Spleen (tissue), 7 donors: ENCODE results near the gene GPR107.

Experiments used
- POLR2A ChIP-seq, 3 donors: fragments of 450-650 bp; IDR thresholded peaks; one replicate each; pipeline ENCODE4 v1.5.1; 2017; ENCODE audit warnings: antibody characterized with exemption in 3 of 3, mild to moderate bottlenecking in 1 of 3
- TF ChIP-seq, protein P1 (sequence below), 11 experiments: fragments of 200-600 bp in 7 of 11; fragments of 450-650 bp in 4 of 11; sonication (generic) in 4 of 11; IDR thresholded peaks in 8 of 11; conservative IDR thresholded peaks in 3 of 11; 1 replicate in 7 of 11; 2 replicates in 4 of 11; pipeline versions ENCODE4 v1.4.0 to v1.8.0; 2016 to 2021; ENCODE audit warnings: antibody characterized with exemption in 11 of 11, inconsistent platforms in 4 of 11, mild to moderate bottlenecking in 1 of 11
- donor health status: DM: no; HTN: no; CAD: no; lungs with moderate emphysema.
- donor health status: DM: no; HTN: no; CAD: no.
- donor health status: DM: no; HTN: no; CAD: no.

DNA sequence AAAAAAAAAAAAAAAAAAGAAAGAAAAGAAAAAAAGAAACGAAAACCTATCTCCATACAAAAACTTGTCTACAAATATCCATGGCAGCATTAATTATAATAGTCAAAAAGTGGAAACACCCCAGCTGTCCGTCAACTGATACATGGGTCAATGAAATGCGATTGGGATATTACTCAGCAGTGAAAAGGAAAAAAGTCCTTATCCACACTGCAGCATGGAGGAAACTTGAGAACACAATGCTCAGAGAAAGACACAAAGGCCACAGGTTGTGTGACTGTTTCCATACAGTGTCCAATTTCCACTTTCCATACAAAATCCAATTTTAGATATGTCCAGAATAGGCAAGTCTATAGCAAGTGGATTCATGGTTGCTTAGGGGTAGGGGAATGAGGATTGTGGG, 94.2 kb downstream of the GPR107 start:
- TF ChIP-seq, protein P1, sequence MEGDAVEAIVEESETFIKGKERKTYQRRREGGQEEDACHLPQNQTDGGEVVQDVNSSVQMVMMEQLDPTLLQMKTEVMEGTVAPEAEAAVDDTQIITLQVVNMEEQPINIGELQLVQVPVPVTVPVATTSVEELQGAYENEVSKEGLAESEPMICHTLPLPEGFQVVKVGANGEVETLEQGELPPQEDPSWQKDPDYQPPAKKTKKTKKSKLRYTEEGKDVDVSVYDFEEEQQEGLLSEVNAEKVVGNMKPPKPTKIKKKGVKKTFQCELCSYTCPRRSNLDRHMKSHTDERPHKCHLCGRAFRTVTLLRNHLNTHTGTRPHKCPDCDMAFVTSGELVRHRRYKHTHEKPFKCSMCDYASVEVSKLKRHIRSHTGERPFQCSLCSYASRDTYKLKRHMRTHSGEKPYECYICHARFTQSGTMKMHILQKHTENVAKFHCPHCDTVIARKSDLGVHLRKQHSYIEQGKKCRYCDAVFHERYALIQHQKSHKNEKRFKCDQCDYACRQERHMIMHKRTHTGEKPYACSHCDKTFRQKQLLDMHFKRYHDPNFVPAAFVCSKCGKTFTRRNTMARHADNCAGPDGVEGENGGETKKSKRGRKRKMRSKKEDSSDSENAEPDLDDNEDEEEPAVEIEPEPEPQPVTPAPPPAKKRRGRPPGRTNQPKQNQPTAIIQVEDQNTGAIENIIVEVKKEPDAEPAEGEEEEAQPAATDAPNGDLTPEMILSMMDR (IDR thresholded peaks at IDR 0.05 in 8 of 11, conservative IDR thresholded peaks at IDR 0.05 in 3 of 11): no peak
- TF ChIP-seq POLR2A (IDR thresholded peaks at IDR 0.05): no peak
